Spleen (tissue), 7 donors: Measurements from ENCODE around the gene ARHGEF25.

Source experiments
- CTCF ChIP-seq, 11 experiments: fragments of 200-600 bp in 7 of 11; fragments of 450-650 bp in 4 of 11; sonication (generic) in 4 of 11; IDR thresholded peaks in 8 of 11; conservative IDR thresholded peaks in 3 of 11; 1 replicate in 7 of 11; 2 replicates in 4 of 11; pipeline versions ENCODE4 v1.4.0 to v1.8.0; 2016 to 2021; ENCODE audit warnings: antibody characterized with exemption in 11 of 11, inconsistent platforms in 4 of 11, mild to moderate bottlenecking in 1 of 11
- POLR2A ChIP-seq, 3 donors: fragments of 450-650 bp; IDR thresholded peaks; one replicate each; pipeline ENCODE4 v1.5.1; 2017; ENCODE audit warnings: antibody characterized with exemption in 3 of 3, mild to moderate bottlenecking in 1 of 3
- donor health status: DM: no; HTN: no; CAD: no; lungs with moderate emphysema.
- donor health status: DM: no; HTN: no; CAD: no.
- donor health status: DM: no; HTN: no; CAD: no.

GRCh38 chr12:57610554-57611107 lies 604 bp upstream of the ARHGEF25 start:
- TF ChIP-seq POLR2A (IDR thresholded peaks at IDR 0.05) (no peak), CTCF (IDR thresholded peaks at IDR 0.05 in 8 of 11, conservative IDR thresholded peaks at IDR 0.05 in 3 of 11) (no peak)
